Astrocyte (in vitro differentiated cells and primary cell): ENCODE data around the gene PPP1R13B.

ENCODE experiments used
- CTCF ChIP-seq: IDR thresholded peaks from 2 replicates; pipeline ENCODE4 v1.5.1; 2011; ENCODE audit warnings: low read depth, mild to moderate bottlenecking, inconsistent platforms, low read length, moderate library complexity; ENCODE audit not compliant: insufficient read depth
- EZH2 ChIP-seq: IDR thresholded peaks from 2 replicates; pipeline ENCODE4 v1.6.1; 2012; ENCODE audit warnings: mild to moderate bottlenecking, low read length, inconsistent platforms; ENCODE audit not compliant: insufficient read depth

- no peak for TF ChIP-seq CTCF
- TF ChIP-seq EZH2: no peak
Measured at GRCh38 chr14:103699901-103700752, 147.2 kb downstream of the PPP1R13B start.
